Activated T-helper 1 cell treated with anti-CD3 and anti-CD28 coated beads, Interleukin-12 subunit alpha, Interleukin-12 subunit beta, Interleukin-2, Interleukin-4 antibody, amounts not matched to agents 30 ng/mL and 10 ng/mL and 1 ng/mL, durations not matched to agents 14 hours and 24 hours and 36 hours (primary cell): ENCODE results near the gene GFI1. TPM values are rescaled to one million over a fixed set of nuclear protein-coding genes. Genes with fewer than 3 reads are reported as not detected.

Source experiments
- DNase-seq: peaks from one replicate; pipeline ENCODE4 v3.0.0; 2021; ENCODE audit warnings: low spot score
- H3K27ac Mint-ChIP-seq: one replicate; pipeline ENCODE4 v1.8.0; 2021; ENCODE audit warnings: mild to moderate bottlenecking, mixed read lengths
- H3K27me3 Mint-ChIP-seq: one replicate; pipeline ENCODE4 v1.8.0; 2022; ENCODE audit warnings: mild to moderate bottlenecking, moderate library complexity, mixed read lengths; ENCODE audit not compliant: insufficient read depth
- H3K36me3 Mint-ChIP-seq: one replicate; pipeline ENCODE4 v1.8.0; 2021; ENCODE audit warnings: low read depth, mixed read lengths
- H3K4me1 Mint-ChIP-seq: one replicate; pipeline ENCODE4 v1.8.0; 2021; ENCODE audit warnings: low read depth, mixed read lengths
- H3K4me3 Mint-ChIP-seq: one replicate; pipeline ENCODE4 v1.8.0; 2021; ENCODE audit warnings: mild to moderate bottlenecking, moderate library complexity, mixed read lengths
- H3K9me3 Mint-ChIP-seq: one replicate; pipeline ENCODE4 v1.8.0; 2021; ENCODE audit warnings: mixed read lengths
- intact Hi-C: fragments of 100-400 bp; cut with micrococcal nuclease; formaldehyde crosslinking; loops from one replicate; pipeline ENCODE4 v1.15.1; 2024
- total RNA-seq: library from RNA; stranded (reverse); gene quantifications from 2 replicates; pipeline ENCODE4 v1.2.3, GENCODE V29; 2022

GFI1 gene
- total RNA-seq, 1 donor from 2014 or later, result 103 TPM

DNA sequence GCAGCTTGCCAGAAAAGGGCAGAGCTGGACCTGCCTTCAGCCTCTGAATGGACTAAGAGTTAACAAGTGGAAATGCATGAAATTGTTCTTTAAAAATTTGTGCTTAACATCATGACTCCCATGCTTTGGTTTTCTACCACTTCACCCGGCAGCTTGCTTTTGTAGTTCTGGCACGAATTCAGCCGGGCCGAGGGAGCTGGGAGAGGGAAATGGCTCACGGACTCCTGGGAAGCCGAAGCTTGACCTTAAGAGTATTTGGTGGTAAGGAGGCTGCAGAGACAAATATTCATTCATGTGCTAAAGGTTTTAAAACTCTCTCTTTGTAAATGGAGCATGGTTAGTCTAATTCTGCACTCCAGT lies 17.2 kb upstream of the GFI1 start:
- H3K27me3 Mint-ChIP-seq, result no peaks in the 10 kb centered on the region
- DNase-seq, result no peak
- intact Hi-C loops, result loop anchor here (2.0 kb wide), 1 partner anchor 33 kb away; no protein-coding TSS in a partner anchor
- peaks cover 7% of the 10 kb centered on the region for H3K9me3 Mint-ChIP-seq
- H3K4me3 Mint-ChIP-seq, result no peak overlapping the region
- peaks cover 50% of the 10 kb centered on the region for H3K4me1 Mint-ChIP-seq
- peaks cover 7% of the 10 kb centered on the region for H3K36me3 Mint-ChIP-seq
- peak overlapping the region; percentile 36 for H3K27ac Mint-ChIP-seq

GRCh38 chr1:92503043-92503925 lies 16.6 kb upstream of the GFI1 start:
- H3K4me1 Mint-ChIP-seq, result peaks cover 50% of the 10 kb centered on the region
- no peak overlapping the region for H3K27ac Mint-ChIP-seq
- no peaks in the 10 kb centered on the region for H3K27me3 Mint-ChIP-seq
- peaks cover 8% of the 10 kb centered on the region for H3K36me3 Mint-ChIP-seq
- intact Hi-C loops, result loop anchor here (2.0 kb wide), 1 partner anchor 34 kb away; no protein-coding TSS in a partner anchor
- peaks cover 9% of the 10 kb centered on the region for H3K9me3 Mint-ChIP-seq
- no peak for DNase-seq
- no peak overlapping the region for H3K4me3 Mint-ChIP-seq

DNA sequence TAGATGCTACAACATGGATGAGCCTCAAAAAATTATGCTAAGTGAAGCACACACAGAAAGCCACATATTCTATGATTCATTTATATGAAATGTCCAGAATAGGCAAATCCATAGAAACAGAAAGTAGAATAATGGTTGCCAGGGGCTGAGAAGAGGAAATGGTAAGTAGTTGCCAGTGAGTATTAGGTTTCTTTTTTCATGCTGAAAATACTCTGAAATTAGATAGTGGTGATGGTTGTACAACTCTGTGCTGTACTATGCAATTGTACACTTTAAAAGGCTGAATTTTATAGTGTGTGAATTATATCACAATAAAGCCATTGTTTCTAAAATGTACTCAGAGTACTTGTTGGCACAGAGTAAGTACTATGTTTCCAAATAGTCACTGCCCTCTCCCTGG lies 15.5 kb upstream of the GFI1 start:
- H3K27me3 Mint-ChIP-seq, result no peaks in the 10 kb centered on the region
- no peak for DNase-seq
- no peak overlapping the region for H3K27ac Mint-ChIP-seq
- H3K4me3 Mint-ChIP-seq, result no peak overlapping the region
- H3K4me1 Mint-ChIP-seq, result peaks cover 50% of the 10 kb centered on the region
- intact Hi-C loops, result loop anchor here (1.0 to 2.0 kb wide), 2 partner anchors 15 to 35 kb away; no protein-coding TSS in a partner anchor
- peaks cover 9% of the 10 kb centered on the region for H3K9me3 Mint-ChIP-seq
- peaks cover 8% of the 10 kb centered on the region for H3K36me3 Mint-ChIP-seq

DNA sequence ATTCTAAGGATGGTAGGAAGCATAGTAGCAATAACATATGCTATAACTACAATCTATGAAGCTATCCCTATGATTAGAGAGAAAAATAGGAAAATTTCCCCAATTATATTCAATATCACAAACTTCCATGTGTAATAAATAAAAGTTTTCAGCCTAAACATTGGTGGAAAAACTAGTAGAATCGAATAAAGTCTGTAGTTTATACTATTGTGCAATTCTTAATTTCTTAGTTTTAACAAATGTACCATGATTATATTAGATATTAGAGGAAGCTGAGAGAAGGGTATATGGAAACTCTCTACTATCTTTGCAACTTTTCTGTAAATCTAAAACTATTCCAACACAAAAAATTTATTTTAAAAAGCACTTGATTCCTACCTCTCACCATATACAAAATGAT lies 13.8 kb upstream of the GFI1 start:
- Mint-ChIP-seq H3K27ac (no peak overlapping the region), H3K36me3 (peaks cover 7% of the 10 kb centered on the region), H3K4me3 (no peak overlapping the region), H3K9me3 (peaks cover 9% of the 10 kb centered on the region), H3K4me1 (peaks cover 53% of the 10 kb centered on the region), H3K27me3 (no peaks in the 10 kb centered on the region)
- intact Hi-C loops, result no loop called here
- DNase-seq, result no peak

GRCh38 chr1:92495392-92496063 lies 8.8 kb upstream of the GFI1 start:
- peaks cover 35% of the 10 kb centered on the region for H3K4me1 Mint-ChIP-seq
- H3K27ac Mint-ChIP-seq, result no peak overlapping the region
- H3K9me3 Mint-ChIP-seq, result peaks cover 9% of the 10 kb centered on the region
- no peak for DNase-seq
- H3K27me3 Mint-ChIP-seq, result no peaks in the 10 kb centered on the region
- H3K36me3 Mint-ChIP-seq, result peaks cover 5% of the 10 kb centered on the region
- intact Hi-C loops, result no loop called here
- H3K4me3 Mint-ChIP-seq, result no peak overlapping the region

GRCh38 chr1:92494485-92495141 lies 7.9 kb upstream of the GFI1 start:
- Mint-ChIP-seq H3K4me1 (peaks cover 30% of the 10 kb centered on the region), H3K4me3 (no peak overlapping the region), H3K27me3 (peaks cover 1% of the 10 kb centered on the region), H3K27ac (no peak overlapping the region), H3K9me3 (peaks cover 3% of the 10 kb centered on the region), H3K36me3 (peaks cover 4% of the 10 kb centered on the region)
- DNase-seq, result no peak
- intact Hi-C loops, result no loop called here

DNA sequence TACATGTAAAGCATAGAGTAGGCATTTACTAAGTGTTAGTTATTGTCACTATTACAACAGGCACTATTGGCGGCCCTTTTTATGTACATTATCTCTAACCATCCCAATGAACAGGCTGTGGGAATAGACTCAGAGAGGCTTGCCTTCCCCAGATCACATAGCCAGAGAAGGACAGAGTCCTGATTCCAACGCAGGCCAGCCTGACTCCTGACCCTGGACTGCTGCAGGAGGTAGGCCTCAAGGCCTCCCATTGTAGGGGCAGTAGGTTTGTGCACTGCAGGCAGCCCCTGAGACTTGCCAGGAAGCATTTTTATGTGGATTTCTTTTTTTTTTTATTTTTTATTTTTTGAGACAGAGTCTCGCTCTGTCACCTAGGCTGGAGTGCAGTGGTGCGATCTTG lies 6.4 kb upstream of the GFI1 start:
- Mint-ChIP-seq H3K4me1 (peaks cover 44% of the 10 kb centered on the region), H3K27me3 (peaks cover 3% of the 10 kb centered on the region), H3K9me3 (no peaks in the 10 kb centered on the region), H3K27ac (no peak overlapping the region), H3K36me3 (peaks cover 6% of the 10 kb centered on the region), H3K4me3 (no peak overlapping the region)
- DNase-seq, result no peak
- intact Hi-C loops, result no loop called here

DNA sequence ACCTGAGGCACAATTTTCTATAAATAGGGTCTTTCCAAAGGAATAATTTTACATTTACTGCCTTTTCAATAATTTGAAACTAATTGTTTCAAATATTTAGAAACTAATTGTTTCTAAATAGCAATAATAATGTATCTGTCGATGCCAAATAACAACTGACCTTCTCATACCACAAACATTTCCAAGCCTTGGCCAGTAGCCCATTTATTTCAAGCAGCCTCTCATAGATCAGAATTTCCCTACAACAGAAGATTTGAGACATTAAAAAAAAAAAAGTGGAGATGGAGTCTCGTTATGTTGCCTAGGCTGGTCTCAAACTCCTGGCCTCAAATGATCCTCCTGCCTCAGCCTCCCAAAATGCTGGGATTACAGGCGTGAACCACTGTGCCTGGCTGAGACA lies 2.1 kb upstream of the GFI1 start:
- DNase-seq, result no peak
- H3K4me3 Mint-ChIP-seq, result peak overlapping the region; percentile 72
- peaks cover 14% of the 10 kb centered on the region for H3K36me3 Mint-ChIP-seq
- H3K9me3 Mint-ChIP-seq, result no peaks in the 10 kb centered on the region
- peak overlapping the region; percentile 83 for H3K27ac Mint-ChIP-seq
- peaks cover 3% of the 10 kb centered on the region for H3K27me3 Mint-ChIP-seq
- H3K4me1 Mint-ChIP-seq, result peaks cover 38% of the 10 kb centered on the region
- intact Hi-C loops, result loop anchor here (5.0 to 10.0 kb wide), 9 partner anchors 343 to 1464 kb away; partner anchors contain the start of genes CCDC18, CDC7, DIPK1A and RPL5

- H3K27ac Mint-ChIP-seq, result peak overlapping the region; percentile 83
- peaks cover 3% of the 10 kb centered on the region for H3K27me3 Mint-ChIP-seq
- H3K36me3 Mint-ChIP-seq, result peaks cover 14% of the 10 kb centered on the region
- H3K4me3 Mint-ChIP-seq, result peak overlapping the region; percentile 72
- DNase-seq, result no peak
- intact Hi-C loops, result loop anchor here (5.0 to 10.0 kb wide), 9 partner anchors 344 to 1464 kb away; partner anchors contain the start of genes CCDC18, CDC7, DIPK1A and RPL5
- H3K4me1 Mint-ChIP-seq, result peaks cover 38% of the 10 kb centered on the region
- no peaks in the 10 kb centered on the region for H3K9me3 Mint-ChIP-seq
Measured at GRCh38 chr1:92488416-92488815, 1.7 kb upstream of the GFI1 start.

DNA sequence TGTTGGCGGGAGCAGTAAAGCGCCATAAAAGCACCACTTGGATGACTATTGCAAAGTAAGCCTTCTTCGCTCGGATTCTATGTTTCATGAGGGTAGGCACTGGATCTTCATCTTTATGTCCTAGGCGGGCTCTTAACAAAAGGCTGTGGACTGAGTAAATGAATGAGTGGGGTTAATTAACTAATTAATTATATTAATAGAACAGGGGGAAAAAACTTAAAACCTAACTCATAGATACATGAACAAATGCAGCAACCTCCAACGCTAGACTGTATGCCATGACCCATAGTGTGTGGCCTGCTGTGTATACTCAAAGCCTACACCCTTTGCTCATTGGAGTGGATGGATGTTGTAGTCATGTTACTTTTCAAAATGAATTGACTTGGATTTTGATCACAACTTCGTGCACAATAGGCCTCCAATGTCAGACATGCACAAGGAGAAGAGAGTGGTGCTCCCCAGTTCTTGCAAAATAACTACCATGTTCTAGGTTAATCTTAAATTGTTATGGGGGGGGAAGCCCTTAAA lies 417 bp upstream of the GFI1 start:
- H3K4me3 Mint-ChIP-seq, result peak overlapping the region; percentile 72
- no peak for DNase-seq
- H3K27ac Mint-ChIP-seq, result peak overlapping the region; percentile 88
- intact Hi-C loops, result loop anchor here (1.0 to 10.0 kb wide), 12 partner anchors 15 to 1462 kb away; partner anchors contain the start of genes CCDC18, CDC7, DIPK1A and RPL5
- H3K9me3 Mint-ChIP-seq, result no peaks in the 10 kb centered on the region
- H3K27me3 Mint-ChIP-seq, result peaks cover 3% of the 10 kb centered on the region
- H3K4me1 Mint-ChIP-seq, result peaks cover 44% of the 10 kb centered on the region
- peaks cover 20% of the 10 kb centered on the region for H3K36me3 Mint-ChIP-seq

DNA sequence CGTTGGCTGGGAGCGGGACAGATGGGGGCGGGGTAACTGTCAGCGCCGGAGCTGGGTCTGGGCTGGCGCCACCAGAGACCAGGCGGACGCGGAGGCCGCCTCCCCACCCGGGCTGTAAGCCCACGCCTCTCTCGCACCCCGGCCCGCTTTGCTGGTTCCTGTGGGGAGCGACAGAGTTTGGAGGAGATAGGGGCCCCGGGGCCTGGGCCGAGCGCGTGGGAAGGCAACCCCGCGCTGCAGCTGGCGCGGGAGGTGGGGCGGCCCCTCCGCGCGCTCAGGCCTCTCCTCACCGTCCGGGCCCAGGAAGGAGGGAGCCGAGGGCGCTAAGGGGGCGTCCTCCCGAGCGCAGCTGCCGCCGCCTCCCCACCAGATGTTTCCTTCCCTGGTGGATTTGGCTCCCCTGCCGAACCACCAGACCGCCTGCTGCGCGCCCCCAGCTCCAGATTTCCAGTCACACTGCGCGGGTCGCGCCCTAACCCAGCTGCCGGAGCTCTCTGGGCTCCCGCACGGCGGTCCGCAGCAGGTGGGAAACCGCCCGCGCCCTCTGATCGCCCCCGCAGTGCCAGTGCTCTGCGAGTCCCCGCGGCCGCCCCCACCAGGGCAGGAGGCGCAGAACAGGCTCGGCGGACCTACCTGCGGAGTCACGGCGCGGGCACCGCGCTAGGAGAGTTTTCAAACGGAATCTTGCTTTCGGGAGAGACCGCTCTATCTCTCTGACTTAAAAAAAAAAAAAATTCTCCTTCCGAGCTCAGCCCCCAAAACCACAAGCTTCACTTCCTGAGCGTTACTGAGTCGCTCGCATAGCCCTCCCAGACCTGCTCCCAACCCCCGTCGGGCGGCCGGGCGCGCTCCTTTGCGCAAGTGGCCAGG lies 1.1 kb downstream of the GFI1 start:
- Mint-ChIP-seq H3K27me3 (peaks cover 3% of the 10 kb centered on the region), H3K27ac (peak overlapping the region; percentile 98), H3K4me1 (peaks cover 41% of the 10 kb centered on the region), H3K4me3 (peak overlapping the region; percentile 99), H3K36me3 (peaks cover 33% of the 10 kb centered on the region), H3K9me3 (no peaks in the 10 kb centered on the region)
- intact Hi-C loops, result loop anchor here (1.0 to 10.0 kb wide), 17 partner anchors 11 to 1461 kb away; partner anchors contain the start of genes CCDC18, CDC7, DIPK1A and RPL5
- peak; percentile 81 for DNase-seq
